HG02852 (cell line): ENCODE results near the gene PLEKHM1.

ENCODE experiments used
- ATAC-seq: cut with Tn5 transposase; IDR thresholded peaks from one replicate; pipeline ENCODE4 v1.9.1; 2021; ENCODE audit warnings: mild to moderate bottlenecking, moderate library complexity; ENCODE audit not compliant: unreplicated experiment

The PLEKHM1 gene

GRCh38 chr17:45404870-45405249, 85.7 kb downstream of the PLEKHM1 start:
- ATAC-seq: no peak

- ATAC-seq: no peak
Observed at GRCh38 chr17:45403906-45404490, 86.5 kb downstream of the PLEKHM1 start.

- ATAC-seq: no peak
Observed at GRCh38 chr17:45402916-45403315, 87.6 kb downstream of the PLEKHM1 start.

- no peak for ATAC-seq
Observed at GRCh38 chr17:45398800-45399199, 91.7 kb downstream of the PLEKHM1 start.

- ATAC-seq: no peak
Observed at GRCh38 chr17:45397796-45398195, 92.7 kb downstream of the PLEKHM1 start.

GRCh38 chr17:45396496-45397205, 93.9 kb downstream of the PLEKHM1 start:
- no peak for ATAC-seq

GRCh38 chr17:45395569-45396415, 94.7 kb downstream of the PLEKHM1 start:
- ATAC-seq: no peak

- ATAC-seq: no peak
Observed at GRCh38 chr17:45394913-45395568, 95.5 kb downstream of the PLEKHM1 start.

GRCh38 chr17:45394564-45394912, 96.0 kb downstream of the PLEKHM1 start:
- no peak for ATAC-seq

GRCh38 chr17:45394091-45394490, 96.4 kb downstream of the PLEKHM1 start:
- ATAC-seq: no peak

- no peak for ATAC-seq
Observed at GRCh38 chr17:45393411-45393810, 97.1 kb downstream of the PLEKHM1 start.

- no peak for ATAC-seq
Observed at GRCh38 chr17:45391918-45392317, 98.6 kb downstream of the PLEKHM1 start.

GRCh38 chr17:45391291-45391690, 99.2 kb downstream of the PLEKHM1 start:
- no peak for ATAC-seq

- ATAC-seq: no peak
Observed at GRCh38 chr17:45389354-45389753, 101.2 kb downstream of the PLEKHM1 start.

- no peak for ATAC-seq
Observed at GRCh38 chr17:45388604-45389325, 101.8 kb downstream of the PLEKHM1 start.

- no peak for ATAC-seq
Observed at GRCh38 chr17:45387739-45388138, 102.8 kb downstream of the PLEKHM1 start.

GRCh38 chr17:45386178-45386577, 104.3 kb downstream of the PLEKHM1 start:
- ATAC-seq: no peak
